GM18526 (cell line): ENCODE measurements around the gene RAPGEF1.

Experiments
- POLR2A ChIP-seq: IDR thresholded peaks from 3 replicates; pipeline ENCODE4 v1.6.1; 2011; ENCODE audit not compliant: insufficient read length; ENCODE audit errors: extremely low read depth

Gene RAPGEF1

GRCh38 chr9:131585375-131585774 is 154.5 kb downstream of the RAPGEF1 start:
- no peak for TF ChIP-seq POLR2A

GRCh38 chr9:131584858-131585257 is 155.0 kb downstream of the RAPGEF1 start:
- no peak for TF ChIP-seq POLR2A

GRCh38 chr9:131583836-131584555 is 155.9 kb downstream of the RAPGEF1 start:
- no peak for TF ChIP-seq POLR2A

GRCh38 chr9:131583337-131583645 is 156.6 kb downstream of the RAPGEF1 start:
- TF ChIP-seq POLR2A: no peak

GRCh38 chr9:131582466-131583336 is 157.2 kb downstream of the RAPGEF1 start:
- TF ChIP-seq POLR2A: no peak

GRCh38 chr9:131582056-131582455 is 157.8 kb downstream of the RAPGEF1 start:
- TF ChIP-seq POLR2A: no peak

GRCh38 chr9:131580358-131580757 is 159.5 kb downstream of the RAPGEF1 start:
- no peak for TF ChIP-seq POLR2A

GRCh38 chr9:131579789-131580211 is 160.1 kb downstream of the RAPGEF1 start:
- no peak for TF ChIP-seq POLR2A

- no peak for TF ChIP-seq POLR2A
These were observed 161.0 kb downstream of the RAPGEF1 start for GRCh38 chr9:131578731-131579504.

- no peak for TF ChIP-seq POLR2A
These were observed 161.9 kb downstream of the RAPGEF1 start for GRCh38 chr9:131578021-131578420.

GRCh38 chr9:131577005-131578000 is 162.6 kb downstream of the RAPGEF1 start:
- TF ChIP-seq POLR2A: no peak

- TF ChIP-seq POLR2A: no peak
These were observed 163.7 kb downstream of the RAPGEF1 start for GRCh38 chr9:131575946-131576853.
